HG03378 (cell line): Measurements from ENCODE around the gene EPO.
A peak's percentile ranks its signal among the peaks of the same experiment; 100 is the strongest.

Source experiments
- ATAC-seq: cut with Tn5 transposase; IDR thresholded peaks from one replicate; pipeline ENCODE4 v1.9.1; 2021; ENCODE audit warnings: mild to moderate bottlenecking, moderate library complexity; ENCODE audit not compliant: unreplicated experiment

Gene EPO

GRCh38 chr7:100682991-100683658 lies 37.1 kb upstream of the EPO start:
- no peak for ATAC-seq

DNA sequence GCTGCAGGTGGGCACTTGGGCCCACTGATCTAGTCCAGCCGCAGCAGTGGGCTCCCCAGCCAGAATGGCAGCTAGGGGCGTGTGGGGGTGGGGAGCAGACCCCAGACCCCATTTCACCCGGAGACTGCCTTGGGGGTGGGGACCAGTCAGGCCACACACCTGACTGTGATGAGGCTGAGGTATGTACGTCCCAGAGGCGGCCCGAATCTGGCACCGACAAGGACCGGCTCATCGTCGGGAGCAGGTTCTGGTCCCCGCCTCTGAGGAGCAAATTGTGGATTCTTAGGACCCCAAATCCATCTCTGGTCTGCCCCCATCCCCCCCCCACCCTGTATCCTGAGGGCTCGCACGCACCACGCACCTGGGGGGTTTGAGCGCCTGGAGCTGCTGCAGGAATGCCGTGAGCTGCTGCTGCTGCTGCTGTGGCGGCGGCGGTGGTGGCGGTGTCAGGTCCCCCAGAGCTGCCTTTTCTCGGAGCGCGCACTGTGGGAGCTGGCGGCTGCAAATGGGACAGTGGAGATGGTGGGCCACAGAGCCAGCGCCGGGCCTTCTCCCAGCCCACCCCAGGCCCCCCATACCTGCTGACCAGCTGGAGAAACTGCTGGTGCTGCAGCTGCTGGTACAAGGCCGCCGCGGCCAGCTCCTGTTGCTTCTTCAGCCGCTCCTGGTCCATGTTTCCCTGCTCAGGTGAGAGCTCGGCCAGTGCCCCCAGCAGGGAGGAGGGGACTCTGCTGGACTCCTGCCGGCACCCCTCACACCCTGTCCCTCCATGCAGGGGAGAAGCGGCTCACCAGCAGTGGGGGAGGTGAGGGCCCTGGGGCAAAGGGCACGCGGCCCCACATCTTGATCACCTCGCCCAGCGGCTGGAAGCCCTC lies 36.4 kb upstream of the EPO start:
- ATAC-seq: no peak

DNA sequence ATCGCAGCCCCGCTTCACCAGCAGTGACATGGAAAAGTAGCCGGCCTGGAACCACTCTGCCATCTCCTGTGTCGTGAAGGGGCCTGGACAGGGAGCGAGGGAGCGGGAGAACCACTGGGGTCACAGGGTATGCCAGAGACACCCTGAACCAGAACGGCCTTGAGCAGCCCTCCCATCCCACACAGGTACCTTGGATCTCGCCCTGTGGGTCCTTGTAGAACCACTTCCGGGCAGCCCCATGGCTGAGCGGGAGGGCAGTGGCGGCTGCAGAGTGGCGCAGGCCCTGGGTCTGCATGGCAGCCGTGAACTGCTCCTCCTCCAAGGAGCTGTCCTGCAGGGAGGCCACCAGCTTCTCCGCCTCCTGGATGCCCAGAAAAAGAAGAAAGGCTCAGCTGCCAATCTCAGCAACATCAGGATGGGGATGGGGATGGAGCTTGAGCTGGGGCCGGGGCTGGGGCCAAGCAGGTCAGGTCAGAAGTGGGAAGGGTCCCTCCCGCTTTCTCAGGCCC lies 35.7 kb upstream of the EPO start:
- no peak for ATAC-seq

- no peak for ATAC-seq
These were observed 35.1 kb upstream of the EPO start for GRCh38 chr7:100685049-100685605.

DNA sequence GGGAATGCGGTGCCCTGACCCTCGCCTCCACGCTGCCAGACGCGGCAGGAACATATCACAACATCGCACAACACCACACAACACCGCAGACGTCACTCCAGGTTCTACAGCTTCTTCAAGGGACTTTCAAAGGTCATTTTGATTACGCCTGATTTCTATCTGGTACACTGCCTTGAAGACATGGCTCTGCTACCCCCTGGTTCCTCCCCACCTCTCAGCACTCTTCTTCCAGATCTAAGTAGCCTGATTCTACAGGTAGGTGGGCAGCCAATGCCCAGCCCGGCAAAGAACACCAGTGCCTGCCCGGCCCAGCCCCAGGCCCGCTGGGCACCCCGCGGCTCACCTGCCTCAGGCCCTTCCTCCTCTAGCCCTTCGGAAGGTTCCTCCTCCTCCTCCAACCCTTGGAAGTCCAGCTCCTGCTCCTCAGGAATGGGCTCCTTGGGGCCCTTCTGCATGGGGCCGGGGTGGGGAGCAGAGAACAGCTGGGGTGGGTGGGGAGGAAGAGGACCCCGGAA lies 34.6 kb upstream of the EPO start:
- ATAC-seq: no peak

DNA sequence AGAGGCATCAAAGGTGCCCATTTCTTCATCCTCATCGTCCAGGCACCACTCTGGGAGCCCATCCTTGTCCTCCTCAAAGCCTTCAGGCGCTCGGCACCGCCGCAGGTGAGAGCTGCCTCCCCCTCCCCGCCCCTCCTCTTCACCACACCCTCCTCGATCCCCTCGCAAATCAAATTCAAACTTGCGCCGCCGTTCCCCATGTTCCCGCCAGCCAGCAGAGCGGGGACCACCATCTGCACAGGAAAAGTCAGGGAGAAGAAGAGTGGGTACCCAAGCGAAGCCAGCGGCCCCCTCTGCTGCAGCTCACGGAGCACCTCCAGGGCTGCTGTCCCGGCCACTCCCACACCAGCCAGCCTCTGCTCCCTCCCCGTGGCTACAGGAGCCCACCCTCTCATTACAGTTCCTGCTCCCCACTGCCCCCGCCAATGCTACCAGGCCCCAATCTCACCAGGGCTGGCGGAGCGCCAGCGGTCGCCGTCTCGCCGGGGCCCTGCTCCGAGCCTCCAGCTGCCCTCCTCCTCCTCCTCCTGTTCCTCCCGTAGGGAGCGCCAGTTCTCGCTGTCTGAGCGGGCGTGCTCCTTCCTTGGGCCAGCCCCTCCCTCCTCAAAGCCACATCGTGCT lies 34.0 kb upstream of the EPO start:
- ATAC-seq: no peak

GRCh38 chr7:100686822-100687211 lies 33.5 kb upstream of the EPO start:
- ATAC-seq: no peak

DNA sequence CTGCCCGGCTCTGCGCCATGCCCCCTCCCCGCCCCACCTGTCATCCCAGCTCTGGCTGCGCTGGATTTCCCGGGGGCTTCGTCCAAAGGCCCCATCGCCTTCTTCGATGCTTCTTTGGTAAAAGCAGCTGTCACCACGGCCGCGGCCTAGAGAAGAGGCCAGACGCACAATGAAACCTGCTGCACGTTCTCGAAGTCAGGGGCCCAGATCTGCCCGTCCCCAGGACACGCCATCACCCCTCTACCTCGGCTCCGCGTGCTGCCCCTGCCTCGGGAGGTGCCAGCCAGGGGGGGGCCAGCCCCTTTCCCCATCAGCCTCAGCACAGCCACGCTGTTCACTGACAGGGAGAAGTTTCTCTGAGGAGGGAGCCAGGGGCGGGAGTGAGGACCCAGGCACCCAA lies 33.0 kb upstream of the EPO start:
- ATAC-seq: no peak

DNA sequence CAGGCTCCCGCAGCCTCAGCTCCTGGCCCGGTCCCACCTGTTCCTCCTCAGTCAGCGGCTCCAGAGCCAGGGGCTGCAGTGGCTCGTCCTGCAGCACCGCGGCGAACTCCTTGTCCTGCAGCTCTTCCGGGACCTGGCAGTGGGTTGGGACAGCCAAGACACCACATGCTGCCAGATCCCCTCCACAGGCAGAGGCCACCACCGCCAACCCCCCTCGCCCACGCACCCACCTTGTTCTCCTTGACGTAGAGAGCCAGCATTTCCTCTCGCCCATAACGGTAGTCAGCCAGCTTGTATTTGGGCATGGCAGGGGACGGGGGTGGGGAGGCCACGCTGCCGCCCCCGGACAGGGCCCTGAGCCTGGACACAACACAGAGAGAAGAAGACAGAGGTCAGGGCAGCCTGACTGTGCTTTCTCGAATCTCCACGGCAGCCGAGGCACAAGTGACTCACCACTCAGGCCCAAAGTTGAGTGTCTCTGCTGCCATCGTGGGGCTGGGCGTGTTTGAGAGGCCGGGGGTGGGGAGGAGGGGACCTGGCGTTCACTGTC lies 32.4 kb upstream of the EPO start:
- ATAC-seq: no peak

DNA sequence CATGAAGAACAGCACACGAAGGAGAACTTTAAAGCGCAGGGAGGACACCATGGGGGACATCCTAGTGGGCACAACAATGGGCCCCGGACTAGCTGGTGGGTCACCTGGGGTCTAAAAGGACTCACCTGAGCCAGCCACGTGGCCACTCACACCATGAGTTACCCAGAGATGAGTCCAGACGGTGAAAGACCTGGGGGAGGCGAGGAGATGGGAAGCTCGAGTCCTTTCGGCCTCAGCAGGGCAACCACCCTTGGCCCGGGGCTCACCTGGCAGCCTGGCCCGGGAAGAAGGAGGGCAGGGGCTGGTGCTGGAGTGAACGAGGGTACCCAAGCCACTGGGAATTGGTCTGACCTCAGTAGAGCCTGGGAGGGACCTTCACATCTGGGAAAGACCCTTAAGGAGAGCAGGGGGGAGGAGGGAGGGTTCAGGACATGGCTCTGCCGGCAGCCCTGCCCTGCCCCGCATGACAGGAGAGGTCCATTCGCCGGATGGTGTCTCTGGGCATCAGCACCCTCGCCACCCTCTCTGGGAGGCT lies 31.9 kb upstream of the EPO start:
- ATAC-seq: no peak

DNA sequence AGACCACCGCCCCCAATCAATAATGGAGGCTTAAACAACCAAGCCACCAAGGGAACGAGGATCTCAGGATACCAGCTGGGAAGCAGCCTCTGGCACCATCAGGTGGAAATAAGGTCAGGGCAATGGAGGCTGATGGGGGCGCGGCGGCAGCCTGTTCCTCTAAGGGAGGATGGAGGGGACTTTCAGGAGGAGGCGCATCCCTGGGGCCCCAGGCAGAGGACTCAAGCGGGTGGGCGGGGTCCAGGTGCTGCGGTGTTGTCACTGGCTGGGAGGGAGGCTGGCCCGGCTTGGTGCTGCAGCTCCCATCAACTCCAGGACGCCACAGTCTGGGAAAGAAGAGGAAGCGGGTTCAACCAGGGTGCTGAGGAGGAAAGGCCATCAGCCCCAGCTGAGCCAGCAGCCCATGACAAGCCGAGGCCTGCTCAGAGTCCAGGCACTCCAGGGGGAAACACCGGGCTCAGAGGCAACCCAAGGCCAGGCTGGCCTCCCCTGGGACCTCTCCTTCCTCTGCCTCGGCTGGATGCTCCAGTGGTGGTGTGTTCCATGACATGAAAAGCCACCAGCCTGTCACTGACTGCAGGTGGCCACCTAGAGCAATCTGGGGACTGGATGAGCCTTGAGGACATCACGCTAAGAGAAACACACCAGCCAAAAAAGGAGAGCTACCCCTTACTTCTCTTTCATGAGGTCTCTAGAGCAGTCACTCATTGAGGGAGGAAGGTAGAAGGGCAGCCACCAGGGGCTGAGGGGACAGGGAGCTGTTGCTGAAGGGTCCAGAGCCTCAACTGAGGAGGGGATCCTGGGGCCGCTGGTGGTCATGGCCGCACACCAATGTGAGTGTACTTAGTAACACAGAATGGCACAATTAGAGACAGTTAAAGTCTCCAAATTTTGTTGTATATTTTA lies 30.8 kb upstream of the EPO start:
- no peak for ATAC-seq

- ATAC-seq: peak; percentile 40
These were observed 28.3 kb upstream of the EPO start for GRCh38 chr7:100691676-100692577.

DNA sequence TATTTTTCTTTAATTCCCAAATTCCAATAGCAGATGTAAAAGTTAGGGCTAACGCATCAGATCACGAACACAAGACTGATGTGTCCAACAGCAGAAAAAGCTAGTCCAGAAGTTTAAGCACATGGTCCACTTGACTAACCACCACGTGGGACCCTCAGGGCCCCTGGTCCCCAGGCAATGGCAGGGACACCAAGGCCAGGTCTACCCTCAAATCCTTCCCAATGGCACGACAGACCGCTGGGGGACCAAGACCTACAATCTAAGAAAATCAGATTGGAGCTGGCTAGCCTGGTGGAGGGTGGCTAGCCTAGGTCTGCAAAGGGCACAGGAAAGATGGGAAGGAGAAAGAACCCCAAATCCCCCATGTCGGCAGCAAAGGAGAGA lies 27.7 kb upstream of the EPO start:
- no peak for ATAC-seq

DNA sequence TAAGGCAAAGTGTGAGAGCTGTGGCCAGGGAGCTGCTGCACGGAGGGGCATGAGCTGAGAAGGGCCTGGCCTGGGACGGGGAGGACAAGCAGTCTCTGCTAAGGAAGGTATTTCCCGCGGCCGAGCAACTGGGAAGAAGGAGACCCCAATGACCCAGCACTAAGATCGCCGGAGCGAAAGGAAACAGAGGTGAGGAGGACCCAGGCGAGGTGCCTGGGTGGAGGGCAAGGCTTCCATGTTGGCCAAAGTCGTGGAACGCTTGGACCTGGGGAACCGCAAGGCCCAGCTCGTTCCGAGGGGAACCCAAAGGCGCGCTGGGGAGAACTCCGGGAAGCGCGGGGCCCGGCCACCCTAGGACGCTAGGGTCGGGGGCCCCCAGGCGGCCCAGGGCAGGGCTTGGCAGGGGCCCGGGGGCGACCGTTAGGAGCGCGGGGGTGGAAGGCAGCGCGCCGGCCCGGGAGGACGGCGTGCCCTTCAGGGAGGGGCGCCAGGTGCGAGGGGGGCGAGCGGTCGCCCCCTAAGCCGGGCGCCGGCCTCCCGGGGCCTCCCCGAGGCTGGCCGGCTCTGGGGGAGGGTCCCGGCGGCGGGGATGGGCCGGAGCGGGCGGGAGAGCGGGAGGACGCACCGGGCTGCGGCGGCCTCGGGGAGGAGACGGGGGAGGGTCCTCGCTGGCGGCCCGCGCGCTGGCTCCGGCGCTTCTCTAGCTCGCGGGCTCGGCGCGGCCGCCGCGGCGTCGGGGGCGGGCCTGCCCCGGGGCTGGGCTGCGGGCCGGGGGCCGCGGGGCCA lies 26.8 kb upstream of the EPO start:
- no peak for ATAC-seq

DNA sequence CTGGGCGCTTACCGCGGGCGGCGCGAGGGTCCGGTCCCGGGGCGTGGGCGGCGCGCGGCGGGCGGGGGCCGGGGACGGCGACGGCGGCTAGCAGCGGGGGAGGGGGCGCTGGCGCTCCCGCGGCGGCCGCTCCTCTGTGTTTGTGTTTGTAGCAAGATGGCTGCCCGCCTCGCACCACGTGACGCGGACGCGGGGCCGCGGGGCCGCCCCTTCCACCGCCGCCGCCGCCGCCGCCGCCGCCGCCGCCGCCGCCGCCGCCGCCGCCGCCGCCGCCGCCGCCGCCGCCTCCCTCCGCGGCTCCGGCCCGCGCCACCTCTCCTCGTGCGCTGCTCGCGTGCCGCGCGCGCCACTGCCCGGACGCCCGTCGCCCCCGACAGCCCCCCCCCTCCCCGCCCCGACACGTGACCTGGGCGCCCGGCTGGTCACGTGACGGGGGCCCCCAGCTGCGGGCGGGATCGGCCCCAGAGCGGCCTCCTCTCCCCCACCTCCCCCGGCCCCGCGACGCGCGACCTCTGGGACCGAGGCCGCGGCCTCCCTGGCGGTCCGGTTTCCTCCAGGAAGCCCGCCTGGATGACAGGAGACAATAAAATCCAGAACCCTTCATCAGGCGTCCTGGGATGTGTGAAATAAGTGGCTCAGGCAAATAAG lies 26.0 kb upstream of the EPO start, which contains the start of gene GIGYF1:
Gene GIGYF1 (minus strand): TSS at position 153 of the 648 bp plus-strand sequence. CDS start 6,012 bp downstream, outside the sequence.
- no peak for ATAC-seq

DNA sequence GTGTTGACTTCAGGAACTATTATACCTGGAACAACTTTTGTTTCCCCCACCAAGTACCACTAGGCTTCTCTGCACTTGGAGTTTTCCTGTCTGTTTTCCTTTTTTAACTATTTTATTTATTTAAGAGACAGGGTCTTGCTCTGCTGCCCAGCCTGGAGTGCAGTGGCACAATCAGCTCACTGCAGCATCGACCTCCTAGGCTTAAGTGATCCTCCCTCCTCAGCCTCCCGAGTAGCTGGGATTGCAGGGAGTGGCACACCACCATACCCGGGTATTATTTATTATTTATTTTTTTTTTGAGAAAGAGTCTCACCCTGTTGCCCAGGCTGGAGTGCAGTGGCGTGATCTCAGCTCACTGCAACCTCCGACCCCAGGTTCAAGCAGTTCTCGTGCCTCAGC lies 24.1 kb upstream of the EPO start:
- ATAC-seq: no peak

DNA sequence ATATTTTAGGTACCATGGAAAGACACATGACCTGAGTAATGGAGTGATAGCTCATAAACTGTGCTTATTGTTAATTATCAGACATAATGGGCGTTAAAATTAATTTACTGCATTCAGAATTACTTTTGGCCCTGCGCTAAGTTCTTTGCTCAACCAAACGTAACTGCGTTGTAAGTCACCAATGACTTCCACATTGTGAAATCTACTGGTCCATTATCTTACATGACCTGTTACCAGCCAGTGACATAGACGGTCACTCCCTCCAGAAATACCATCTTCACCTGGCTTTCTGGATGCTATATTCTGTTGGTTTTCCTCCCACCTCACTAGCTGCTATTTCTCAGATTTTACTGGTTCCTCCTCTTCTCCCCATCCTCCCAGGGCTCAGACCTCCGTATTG lies 21.2 kb upstream of the EPO start:
- no peak for ATAC-seq
